ENCODE results near the gene STOML1. TPM values are rescaled to one million over a fixed set of nuclear protein-coding genes. Genes with fewer than 3 reads are reported as not detected.

STOML1 gene
- total RNA-seq, result 10 to 100 TPM in 3 of 4 donors, 1 to 10 TPM in 1; 8.1 to 21.7 (median 13.7) TPM

GRCh38 chr15:73991726-73992593 is at the start of gene STOML1:
Gene STOML1 (minus strand): TSS chr15:73992295. CDS start chr15:73992223, 72 bp downstream.
- TF ChIP-seq POLR2AphosphoS5 (IDR thresholded peaks at IDR 0.05) (peak; percentile 62), CTCF (IDR thresholded peaks at IDR 0.05) (peak in 3 of 4 experiments; percentile 93 to 98 (median 94)), POLR2A (IDR thresholded peaks at IDR 0.05) (peak; percentile 49 to 55), EP300 (IDR thresholded peaks at IDR 0.05) (no peak)
- peaks cover 3 to 91% (median 47%) of the 10 kb centered on the region in 3 donors for H3K4me1 ChIP-seq
- peak within 1 kb of the TSS; percentile 30 to 95 (median 87) for H3K27ac ChIP-seq
- no peaks in the 10 kb centered on the region for H3K27me3 ChIP-seq
- H3K36me3 ChIP-seq, result peaks cover 0 to 24% of the 10 kb centered on the region in 2 donors
- peak; percentile 89 for ATAC-seq
- no peaks in the 10 kb centered on the region for H3K9me3 ChIP-seq
- 0% methylated on average over 8 of the region's 72 CpGs; no CpG with 5 or more reads in 1 of the 2 donors for WGBS, 2 donors (ENCODE audit: low coverage in 1 of 2)
- peak within 1 kb of the TSS; percentile 45 to 87 for H3K4me3 ChIP-seq

GRCh38 chr15:74041311-74041756 is 49.2 kb upstream of the STOML1 start:
- Histone ChIP-seq H3K36me3 (peaks cover 0 to 72% of the 10 kb centered on the region in 2 donors), H3K9me3 (no peaks in the 10 kb centered on the region), H3K4me1 (peaks cover 0 to 64% (median 20%) of the 10 kb centered on the region in 3 donors), H3K27me3 (no peaks in the 10 kb centered on the region), H3K27ac (peak overlapping the region in 3 of 4 donors; percentile 52 to 73 (median 63)), H3K4me3 (no peak overlapping the region)
- ATAC-seq, result no peak
- WGBS, 2 donors (ENCODE audit: low coverage in 1 of 2), result 92% methylated on average over 7 of the region's 10 CpGs; no CpG with 5 or more reads in 1 of the 2 donors
- no peak for TF ChIP-seq POLR2AphosphoS5 (IDR thresholded peaks at IDR 0.05)
- no peak for TF ChIP-seq EP300 (IDR thresholded peaks at IDR 0.05)
- TF ChIP-seq CTCF (IDR thresholded peaks at IDR 0.05), result no peak
- no peak for TF ChIP-seq POLR2A (IDR thresholded peaks at IDR 0.05)

GRCh38 chr15:74040109-74040850 is 48.2 kb upstream of the STOML1 start:
- Histone ChIP-seq H3K27me3 (no peaks in the 10 kb centered on the region), H3K36me3 (peaks cover 0 to 74% of the 10 kb centered on the region in 2 donors), H3K9me3 (no peaks in the 10 kb centered on the region), H3K4me3 (no peak overlapping the region), H3K27ac (peak overlapping the region in 3 of 4 donors; percentile 52 to 73 (median 63)), H3K4me1 (peaks cover 0 to 67% (median 20%) of the 10 kb centered on the region in 3 donors)
- WGBS, 2 donors (ENCODE audit: low coverage in 1 of 2), result 60 to 75% methylated on average over 1 to 6 of the region's 7 CpGs
- peak; percentile 68 for ATAC-seq
- peak in 1 of 2 donors; percentile 10 for TF ChIP-seq POLR2A (IDR thresholded peaks at IDR 0.05)
- TF ChIP-seq POLR2AphosphoS5 (IDR thresholded peaks at IDR 0.05), result peak; percentile 8
- no peak for TF ChIP-seq CTCF (IDR thresholded peaks at IDR 0.05)
- TF ChIP-seq EP300 (IDR thresholded peaks at IDR 0.05), result no peak

GRCh38 chr15:74039656-74040010 is 47.5 kb upstream of the STOML1 start:
- TF ChIP-seq POLR2A (IDR thresholded peaks at IDR 0.05) (no peak), CTCF (IDR thresholded peaks at IDR 0.05) (no peak), POLR2AphosphoS5 (IDR thresholded peaks at IDR 0.05) (no peak), EP300 (IDR thresholded peaks at IDR 0.05) (no peak)
- WGBS, 2 donors (ENCODE audit: low coverage in 1 of 2), result 65 to 86% methylated on average over 3 of the region's 5 CpGs
- Histone ChIP-seq H3K4me3 (no peak overlapping the region), H3K27ac (peak overlapping the region in 3 of 4 donors; percentile 52 to 73 (median 63)), H3K27me3 (no peaks in the 10 kb centered on the region), H3K36me3 (peaks cover 0 to 74% of the 10 kb centered on the region in 2 donors), H3K9me3 (no peaks in the 10 kb centered on the region), H3K4me1 (peaks cover 0 to 65% (median 20%) of the 10 kb centered on the region in 3 donors)
- ATAC-seq, result no peak

Data from gastroesophageal sphincter (tissue), 4 donors.